Transverse colon (tissue), 4 donors: Measurements from ENCODE around the gene BRI3BP.

ENCODE experiments used
- EP300 ChIP-seq: sonication (generic); formaldehyde crosslinking; IDR thresholded peaks from one replicate; pipeline ENCODE4 v1.6.1; 2017; ENCODE audit warnings: antibody characterized with exemption, low read depth
- POLR2A ChIP-seq: fragments of 450-650 bp; IDR thresholded peaks from one replicate; pipeline ENCODE4 v1.6.1; 2016; ENCODE audit warnings: antibody characterized with exemption, mild to moderate bottlenecking, moderate library complexity
- POLR2AphosphoS5 ChIP-seq, 3 donors: sonication (generic); formaldehyde crosslinking; IDR thresholded peaks; one replicate each; pipeline ENCODE4 v1.6.1; 2016; ENCODE audit warnings: antibody characterized with exemption in 3 of 3
- TF ChIP-seq, protein P1 (sequence below), 5 experiments: fragments of 200-600 bp in 3 of 5; fragments of 450-650 bp in 2 of 5; sonication (generic) in 3 of 5; IDR thresholded peaks; 1 replicate in 2 of 5; 2 replicates in 3 of 5; pipeline ENCODE4 v1.5.1; 2016 to 2017; ENCODE audit warnings: antibody characterized with exemption in 5 of 5, inconsistent platforms in 3 of 5, mild to moderate bottlenecking in 2 of 5, moderate library complexity in 1 of 5

- TF ChIP-seq, protein P1, sequence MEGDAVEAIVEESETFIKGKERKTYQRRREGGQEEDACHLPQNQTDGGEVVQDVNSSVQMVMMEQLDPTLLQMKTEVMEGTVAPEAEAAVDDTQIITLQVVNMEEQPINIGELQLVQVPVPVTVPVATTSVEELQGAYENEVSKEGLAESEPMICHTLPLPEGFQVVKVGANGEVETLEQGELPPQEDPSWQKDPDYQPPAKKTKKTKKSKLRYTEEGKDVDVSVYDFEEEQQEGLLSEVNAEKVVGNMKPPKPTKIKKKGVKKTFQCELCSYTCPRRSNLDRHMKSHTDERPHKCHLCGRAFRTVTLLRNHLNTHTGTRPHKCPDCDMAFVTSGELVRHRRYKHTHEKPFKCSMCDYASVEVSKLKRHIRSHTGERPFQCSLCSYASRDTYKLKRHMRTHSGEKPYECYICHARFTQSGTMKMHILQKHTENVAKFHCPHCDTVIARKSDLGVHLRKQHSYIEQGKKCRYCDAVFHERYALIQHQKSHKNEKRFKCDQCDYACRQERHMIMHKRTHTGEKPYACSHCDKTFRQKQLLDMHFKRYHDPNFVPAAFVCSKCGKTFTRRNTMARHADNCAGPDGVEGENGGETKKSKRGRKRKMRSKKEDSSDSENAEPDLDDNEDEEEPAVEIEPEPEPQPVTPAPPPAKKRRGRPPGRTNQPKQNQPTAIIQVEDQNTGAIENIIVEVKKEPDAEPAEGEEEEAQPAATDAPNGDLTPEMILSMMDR (IDR thresholded peaks at IDR 0.05), result no peak
- TF ChIP-seq POLR2A, result no peak
- no peak for TF ChIP-seq EP300
- TF ChIP-seq POLR2AphosphoS5 (IDR thresholded peaks at IDR 0.05), result no peak
These were observed 21.8 kb upstream of the BRI3BP start for GRCh38 chr12:124971603-124972002.
